Fibroblast of lung (primary cell): ENCODE data around the gene MRPS15. TPM values are rescaled to one million over a fixed set of nuclear protein-coding genes. Genes with fewer than 3 reads are reported as not detected.

Source experiments
- DNase-seq, 2 donors: peaks; one replicate each; pipeline versions ENCODE4 v3.0.0 to v3.0.0-alpha.2; 2010; ENCODE audit warnings: low read depth in 2 of 2
- H2AFZ ChIP-seq: 2 replicates; pipeline ENCODE4 v1.5.1; 2012; ENCODE audit warnings: low read length, control low read depth, inconsistent platforms
- H3K27ac ChIP-seq: 2 replicates; pipeline ENCODE4 v1.5.1; 2011; ENCODE audit warnings: low read length, control low read depth; ENCODE audit not compliant: insufficient read depth
- H3K27me3 ChIP-seq: 2 replicates; pipeline ENCODE4 v1.5.1; 2011; ENCODE audit warnings: mild to moderate bottlenecking, low read length; ENCODE audit not compliant: control insufficient read depth, insufficient read depth
- H3K36me3 ChIP-seq: 2 replicates; pipeline ENCODE4 v1.5.1; 2011; ENCODE audit warnings: low read length; ENCODE audit not compliant: control insufficient read depth, insufficient read depth
- H3K4me1 ChIP-seq: 2 replicates; pipeline ENCODE4 v1.5.1; 2011; ENCODE audit warnings: low read length; ENCODE audit not compliant: control insufficient read depth, insufficient read depth; ENCODE audit errors: extremely low read depth
- H3K4me2 ChIP-seq: 2 replicates; pipeline ENCODE4 v1.5.1; 2011; ENCODE audit warnings: low read length, control low read depth; ENCODE audit not compliant: insufficient read depth; ENCODE audit errors: extremely low read depth
- H3K4me3 ChIP-seq, 4 experiments: fragments of 200-600 bp in 1 of 4; sonication (generic) in 1 of 4; replicated peaks in 1 of 4; 2 replicates each; pipeline ENCODE4 v1.5.1; 2011 to 2016; ENCODE audit warnings: low read length in 4 of 4, low read depth in 3 of 4, mild to moderate bottlenecking in 3 of 4, control low read depth in 2 of 4, inconsistent platforms in 1 of 4, mixed read lengths in 1 of 4; ENCODE audit not compliant: insufficient read depth in 1 of 4; ENCODE audit errors: control extremely low read depth in 1 of 4
- H3K79me2 ChIP-seq: 2 replicates; pipeline ENCODE4 v1.5.1; 2012; ENCODE audit warnings: mild to moderate bottlenecking, low read length, inconsistent platforms; ENCODE audit not compliant: control insufficient read depth, insufficient read depth
- H3K9ac ChIP-seq: 2 replicates; pipeline ENCODE4 v1.5.1; 2011; ENCODE audit warnings: mild to moderate bottlenecking, low read length, control low read depth; ENCODE audit not compliant: insufficient read depth
- H3K9me3 ChIP-seq: 2 replicates; pipeline ENCODE4 v1.5.1; 2012; ENCODE audit warnings: low read depth, low read length; ENCODE audit not compliant: control insufficient read depth, insufficient read depth
- H4K20me1 ChIP-seq: 2 replicates; pipeline ENCODE4 v1.5.1; 2011; ENCODE audit warnings: low read length; ENCODE audit not compliant: control insufficient read depth, insufficient read depth; ENCODE audit errors: extremely low read depth
- EZH2 ChIP-seq: IDR thresholded peaks from 2 replicates; pipeline ENCODE4 v1.5.1; 2012; ENCODE audit warnings: low read length, control low read depth, mild to moderate bottlenecking; ENCODE audit errors: missing control alignments
- polyA plus RNA-seq, 2 donors: library from polyadenylated mRNA; depleted of rRNA in 1 of 2; stranded (reverse) in 1 of 2; unstranded in 1 of 2; fragments of >200 nt; gene quantifications; 2 replicates each; pipeline ENCODE4 v1.2.1, GENCODE V29; 2011 to 2012; ENCODE audit warnings: missing spikeins in 1 of 2
- total RNA-seq: library from RNA; depleted of rRNA; stranded (reverse); fragments of >200 nt; gene quantifications from 2 replicates; pipeline ENCODE4 v1.2.1, GENCODE V29; 2014
- TF ChIP-seq, protein P1 (sequence below), 2 donors: IDR thresholded peaks in 1 of 2; conservative IDR thresholded peaks in 1 of 2; 1 replicate in 1 of 2; 2 replicates in 1 of 2; pipeline ENCODE4 v1.5.1; 2011 to 2012; ENCODE audit warnings: low read length in 2 of 2, control low read depth in 1 of 2, inconsistent platforms in 1 of 2, low read depth in 1 of 2, mild to moderate bottlenecking in 1 of 2

MRPS15 gene
- total and polyA plus RNA-seq, 2 donors (not counting 1 experiment from before 2014, with no cell fraction given) = 75.5 to 99.1 TPM

DNA sequence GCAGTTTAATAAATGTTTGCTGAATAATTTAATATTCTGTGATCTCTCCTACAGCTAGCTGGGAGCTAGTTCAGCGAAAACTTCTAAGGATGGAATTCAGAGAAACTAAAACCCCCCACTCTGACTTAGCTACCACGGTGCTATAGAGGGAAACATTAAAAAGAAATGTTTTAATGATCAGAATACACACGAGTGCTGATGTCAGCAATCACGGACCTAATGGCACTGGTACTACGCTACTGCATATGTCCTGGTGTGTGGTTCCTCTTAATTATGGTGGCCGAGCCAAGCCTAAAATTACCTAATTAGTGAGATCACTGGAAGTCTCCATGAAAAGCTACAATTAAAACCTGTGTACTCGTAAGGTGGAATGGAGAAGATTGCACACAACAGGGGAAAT lies 42.5 kb downstream of the MRPS15 start:
- Histone ChIP-seq H3K4me1 (peaks cover 4% of the 10 kb centered on the region), H3K27ac (no peak overlapping the region), H2AFZ (no peak overlapping the region), H3K9ac (no peak overlapping the region), H3K27me3 (no peaks in the 10 kb centered on the region), H3K4me3 (no peak overlapping the region), H3K36me3 (no peaks in the 10 kb centered on the region), H4K20me1 (no peaks in the 10 kb centered on the region), H3K4me2 (no peak overlapping the region), H3K9me3 (no peaks in the 10 kb centered on the region), H3K79me2 (no peaks in the 10 kb centered on the region)
- no peak for DNase-seq
- TF ChIP-seq EZH2 = no peak
- TF ChIP-seq, protein P1, sequence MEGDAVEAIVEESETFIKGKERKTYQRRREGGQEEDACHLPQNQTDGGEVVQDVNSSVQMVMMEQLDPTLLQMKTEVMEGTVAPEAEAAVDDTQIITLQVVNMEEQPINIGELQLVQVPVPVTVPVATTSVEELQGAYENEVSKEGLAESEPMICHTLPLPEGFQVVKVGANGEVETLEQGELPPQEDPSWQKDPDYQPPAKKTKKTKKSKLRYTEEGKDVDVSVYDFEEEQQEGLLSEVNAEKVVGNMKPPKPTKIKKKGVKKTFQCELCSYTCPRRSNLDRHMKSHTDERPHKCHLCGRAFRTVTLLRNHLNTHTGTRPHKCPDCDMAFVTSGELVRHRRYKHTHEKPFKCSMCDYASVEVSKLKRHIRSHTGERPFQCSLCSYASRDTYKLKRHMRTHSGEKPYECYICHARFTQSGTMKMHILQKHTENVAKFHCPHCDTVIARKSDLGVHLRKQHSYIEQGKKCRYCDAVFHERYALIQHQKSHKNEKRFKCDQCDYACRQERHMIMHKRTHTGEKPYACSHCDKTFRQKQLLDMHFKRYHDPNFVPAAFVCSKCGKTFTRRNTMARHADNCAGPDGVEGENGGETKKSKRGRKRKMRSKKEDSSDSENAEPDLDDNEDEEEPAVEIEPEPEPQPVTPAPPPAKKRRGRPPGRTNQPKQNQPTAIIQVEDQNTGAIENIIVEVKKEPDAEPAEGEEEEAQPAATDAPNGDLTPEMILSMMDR (conservative IDR thresholded peaks at IDR 0.05 in 1 of 2, IDR thresholded peaks at IDR 0.05 in 1 of 2; ENCODE audit: low read depth in 1 of 2, low read length in 2 of 2) = no peak

DNA sequence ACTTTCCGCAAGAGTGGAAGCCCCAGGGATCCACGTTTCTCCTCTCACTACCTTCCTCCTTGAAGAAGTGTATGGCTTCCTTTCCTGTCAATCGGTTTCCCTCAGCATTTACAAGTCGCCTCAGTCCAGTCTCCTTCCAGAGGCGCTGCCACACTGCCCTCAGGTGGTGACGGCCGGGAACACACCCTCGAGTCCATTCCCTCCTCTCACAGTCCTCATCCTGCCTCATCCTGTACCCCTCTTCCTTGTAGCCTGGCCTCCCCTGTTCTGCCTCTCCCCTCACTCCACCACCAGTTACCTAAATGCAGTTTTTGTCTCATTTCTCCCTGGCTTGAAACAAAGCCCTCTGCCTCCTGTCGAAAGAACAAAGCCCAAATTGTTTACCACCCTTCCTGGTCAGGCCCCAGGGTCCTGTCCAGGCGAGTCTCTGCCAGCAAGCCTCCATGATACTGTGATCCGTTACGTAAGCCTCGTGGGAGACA lies 43.3 kb downstream of the MRPS15 start:
- TF ChIP-seq, protein P1 (conservative IDR thresholded peaks at IDR 0.05 in 1 of 2, IDR thresholded peaks at IDR 0.05 in 1 of 2; ENCODE audit: low read depth in 1 of 2, low read length in 2 of 2) = peak; percentile 94 to 98
- no peak for TF ChIP-seq EZH2
- no peak overlapping the region for H2AFZ ChIP-seq
- no peaks in the 10 kb centered on the region for H3K79me2 ChIP-seq
- peak overlapping the region in 2 of 4 experiments; percentile 20 to 30 for H3K4me3 ChIP-seq
- no peak overlapping the region for H3K27ac ChIP-seq
- H3K4me1 ChIP-seq = peaks cover 4% of the 10 kb centered on the region
- no peaks in the 10 kb centered on the region for H3K36me3 ChIP-seq
- H3K4me2 ChIP-seq = no peak overlapping the region
- DNase-seq = peak; percentile 73 to 82
- no peak overlapping the region for H3K9ac ChIP-seq
- H4K20me1 ChIP-seq = no peaks in the 10 kb centered on the region
- no peaks in the 10 kb centered on the region for H3K9me3 ChIP-seq
- H3K27me3 ChIP-seq = no peaks in the 10 kb centered on the region

DNA sequence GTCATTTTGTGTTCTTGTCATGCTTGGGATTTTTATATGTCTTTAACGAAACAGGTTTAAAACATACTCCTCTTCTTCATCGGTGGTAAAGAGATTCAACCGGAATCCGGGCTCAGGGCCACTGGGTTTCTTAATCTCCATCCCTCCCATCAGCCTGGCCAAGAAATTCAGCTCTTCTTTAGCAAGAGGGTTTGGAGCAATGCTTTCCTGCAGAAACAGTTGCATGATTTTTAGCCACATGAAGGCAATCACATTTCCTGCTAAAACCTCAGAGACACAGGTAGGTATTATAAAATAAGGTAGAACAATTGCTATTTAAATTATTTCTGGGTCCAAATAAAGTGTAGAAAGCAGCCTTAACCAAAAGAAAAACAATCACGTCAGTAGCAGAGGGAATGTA lies 43.8 kb downstream of the MRPS15 start:
- Histone ChIP-seq H3K4me3 (peak overlapping the region in 2 of 4 experiments; percentile 20 to 30), H3K36me3 (no peaks in the 10 kb centered on the region), H4K20me1 (no peaks in the 10 kb centered on the region), H3K27me3 (no peaks in the 10 kb centered on the region), H3K9me3 (no peaks in the 10 kb centered on the region), H3K27ac (no peak overlapping the region), H3K4me2 (no peak overlapping the region), H3K4me1 (peaks cover 4% of the 10 kb centered on the region), H3K79me2 (no peaks in the 10 kb centered on the region), H3K9ac (no peak overlapping the region), H2AFZ (no peak overlapping the region)
- TF ChIP-seq, protein P1 (conservative IDR thresholded peaks at IDR 0.05 in 1 of 2, IDR thresholded peaks at IDR 0.05 in 1 of 2; ENCODE audit: low read depth in 1 of 2, low read length in 2 of 2) = no peak
- no peak for TF ChIP-seq EZH2
- DNase-seq = peak in 1 of 2 donors; percentile 75
